HL-60/S4 treated with retinoic acid at 250 ng/mL for 4 days and 3 days (cell line): Measurements from ENCODE around the gene PAK1IP1.

ENCODE experiments used
- in situ Hi-C: fragments of 300-500 bp; cut with MboI; formaldehyde crosslinking; loops from 2 replicates; pipeline ENCODE4 v1.7.0; 2022; ENCODE audit warnings: low sequenced_read_pairs

Gene PAK1IP1

DNA sequence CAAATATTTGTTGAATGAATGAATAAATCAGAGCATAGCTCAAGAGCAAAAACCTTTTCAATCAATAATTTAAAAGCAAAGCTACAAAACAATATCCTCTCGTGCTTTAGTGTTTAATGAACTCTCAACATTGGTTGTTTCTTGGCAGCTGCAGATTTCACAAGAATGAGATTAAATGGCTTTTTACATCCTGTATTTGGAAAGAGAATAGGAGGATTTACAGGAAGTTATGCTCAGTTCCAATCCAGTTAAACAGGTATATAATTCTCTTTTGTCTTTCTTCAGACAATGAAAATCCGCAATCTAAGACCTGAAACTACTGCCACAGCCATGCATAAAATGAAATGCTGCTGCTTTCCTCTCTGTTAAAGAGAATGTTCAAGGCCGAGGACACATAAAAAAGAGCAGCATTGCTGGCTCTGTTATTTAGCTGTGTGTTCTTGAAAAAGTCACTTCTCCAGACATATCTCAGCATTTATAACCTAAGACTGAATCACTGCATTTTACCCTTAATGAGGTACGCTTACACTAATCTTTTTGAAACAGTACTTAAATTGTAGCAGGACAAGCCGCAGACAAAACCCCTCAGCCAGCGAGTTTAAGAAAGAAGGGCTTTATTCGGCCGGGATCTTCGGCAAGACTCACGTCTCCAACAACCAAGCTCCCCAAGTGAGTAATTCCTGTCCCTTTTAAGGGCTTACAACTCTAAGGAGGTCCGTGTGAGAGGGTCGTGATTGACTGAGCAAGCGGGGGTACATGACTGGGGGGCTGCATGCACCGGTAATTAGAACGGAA is 3.9 kb upstream of the PAK1IP1 start:
- in situ Hi-C loops = no loop called here

DNA sequence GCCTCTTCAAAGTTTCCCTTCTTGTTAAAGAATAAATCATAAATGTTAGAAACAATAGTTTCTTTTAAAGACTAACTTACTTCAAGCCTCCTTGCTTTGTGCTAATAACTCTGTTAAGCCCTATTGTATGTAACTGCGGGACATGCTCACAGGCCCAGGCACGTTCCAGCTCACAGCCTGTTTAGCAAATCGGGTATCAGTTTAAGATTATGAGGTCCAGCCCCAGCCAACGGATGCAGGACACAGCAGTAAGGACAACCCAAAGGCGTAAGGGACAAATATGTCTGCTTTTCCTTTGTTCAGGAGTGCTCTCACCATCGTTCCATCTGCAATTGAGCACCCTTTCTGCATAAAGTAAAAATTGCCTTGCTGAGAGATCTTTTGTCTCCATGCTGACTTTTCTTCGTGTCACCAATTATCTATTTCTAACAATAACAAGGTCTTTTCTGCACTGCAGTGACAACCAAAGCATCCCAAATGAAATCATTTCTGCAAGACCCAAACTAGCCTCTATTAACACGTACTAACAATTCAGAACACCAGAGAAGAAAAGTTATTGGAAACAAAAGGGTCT is 1.7 kb upstream of the PAK1IP1 start:
- in situ Hi-C loops = no loop called here

DNA sequence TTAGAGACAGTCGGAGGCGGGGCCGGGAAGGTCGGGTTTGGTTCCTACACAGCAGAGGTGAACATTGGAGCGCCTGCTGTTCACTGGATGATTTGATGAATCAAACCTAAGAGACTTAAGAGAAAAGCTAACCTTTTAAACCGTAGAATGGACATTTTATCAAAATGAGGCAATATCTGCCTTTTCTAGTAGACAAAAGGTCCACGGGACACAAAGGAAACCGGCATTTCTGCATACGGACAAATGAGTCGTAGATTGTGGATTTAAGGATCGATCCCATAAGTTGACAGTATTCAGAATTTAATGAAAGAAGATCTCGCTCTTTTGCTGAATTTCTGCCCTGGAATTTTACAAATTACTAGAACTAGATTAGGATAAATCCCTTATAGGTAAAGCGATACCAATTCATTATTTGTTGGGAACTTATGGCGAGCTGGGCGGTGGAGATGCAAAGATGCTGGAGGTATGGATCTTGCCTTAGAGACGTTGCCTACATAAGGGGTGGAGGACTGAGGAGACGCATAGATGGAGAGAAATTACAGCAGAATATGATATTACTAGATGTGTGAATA is 400 bp downstream of the PAK1IP1 start:
- in situ Hi-C loops = no loop called here

DNA sequence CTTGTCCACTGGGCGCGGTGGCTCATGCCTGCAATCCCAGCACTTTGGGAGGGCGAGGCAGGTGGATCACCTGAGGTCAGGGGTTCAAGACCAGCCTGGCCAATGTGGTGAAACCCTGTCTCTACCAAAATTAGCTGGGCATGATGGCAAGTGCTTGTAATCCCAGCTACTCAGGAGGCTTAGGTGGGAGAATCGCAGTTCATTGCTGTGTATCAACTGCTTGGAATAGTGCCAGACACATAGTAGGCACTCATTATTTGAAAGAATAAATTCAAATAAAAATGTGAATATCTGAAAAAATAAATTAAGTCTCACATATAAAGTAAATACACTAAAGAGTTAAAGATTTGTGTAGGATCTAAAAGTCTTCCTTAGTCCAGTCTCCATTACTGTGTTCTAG is 1.9 kb downstream of the PAK1IP1 start:
- in situ Hi-C loops = no loop called here

DNA sequence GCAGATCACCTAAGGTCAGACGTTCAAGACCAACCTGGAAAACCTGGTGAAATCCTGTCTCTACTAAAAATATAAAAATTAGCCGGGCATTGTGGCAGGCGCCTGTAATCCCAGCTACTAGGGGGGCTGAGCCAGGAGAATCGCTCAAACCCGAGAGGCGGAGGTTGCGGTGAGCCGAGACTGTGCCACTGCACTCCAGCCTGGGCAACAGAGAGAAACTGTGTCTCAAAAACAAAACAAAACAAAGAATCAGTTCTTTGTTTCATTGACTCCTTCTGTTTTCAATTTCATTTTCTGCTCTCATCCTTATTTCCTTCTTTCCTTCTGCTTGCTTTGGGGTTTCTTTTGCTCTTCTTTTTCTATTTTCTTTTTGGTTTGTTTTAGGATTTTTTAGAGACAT is 19.2 kb downstream of the PAK1IP1 start:
- in situ Hi-C loops = no loop called here

DNA sequence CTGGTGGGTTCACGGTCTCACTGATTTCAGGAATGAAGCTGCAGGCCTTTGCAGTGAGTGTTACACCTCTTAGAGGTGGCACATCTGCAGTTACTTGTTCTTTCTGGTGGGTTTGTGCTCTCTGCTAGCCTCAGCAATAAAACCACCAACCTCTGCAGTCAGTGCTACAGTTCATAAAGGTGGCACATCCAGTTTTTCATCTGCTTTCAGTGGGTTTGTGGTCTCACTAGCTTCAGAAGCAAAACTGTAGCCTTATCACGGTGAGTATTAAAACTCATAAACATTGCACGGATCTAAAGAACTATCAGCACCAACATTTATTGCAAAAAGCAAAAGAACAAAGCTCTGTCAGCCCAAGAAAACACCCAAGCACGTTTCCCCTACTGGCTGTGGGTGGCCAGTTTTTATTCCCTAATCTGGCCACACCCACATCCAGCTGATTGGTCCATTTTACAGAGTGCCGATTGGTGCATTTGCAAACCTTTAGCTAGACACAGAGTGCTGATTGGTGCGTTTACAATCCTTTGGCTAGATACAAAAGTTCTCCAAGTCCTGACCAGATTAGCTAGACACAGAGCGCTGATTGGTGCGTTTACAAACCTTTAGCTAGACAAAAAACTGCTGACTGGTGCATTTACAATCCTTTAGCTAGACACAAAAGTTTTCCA is 24.7 kb downstream of the PAK1IP1 start:
- in situ Hi-C loops = no loop called here

- in situ Hi-C loops = loop anchor here (5.0 kb wide), 1 partner anchor 42 kb away; no protein-coding TSS in a partner anchor
Observed at GRCh38 chr6:10719964-10720264, 25.1 kb downstream of the PAK1IP1 start.

DNA sequence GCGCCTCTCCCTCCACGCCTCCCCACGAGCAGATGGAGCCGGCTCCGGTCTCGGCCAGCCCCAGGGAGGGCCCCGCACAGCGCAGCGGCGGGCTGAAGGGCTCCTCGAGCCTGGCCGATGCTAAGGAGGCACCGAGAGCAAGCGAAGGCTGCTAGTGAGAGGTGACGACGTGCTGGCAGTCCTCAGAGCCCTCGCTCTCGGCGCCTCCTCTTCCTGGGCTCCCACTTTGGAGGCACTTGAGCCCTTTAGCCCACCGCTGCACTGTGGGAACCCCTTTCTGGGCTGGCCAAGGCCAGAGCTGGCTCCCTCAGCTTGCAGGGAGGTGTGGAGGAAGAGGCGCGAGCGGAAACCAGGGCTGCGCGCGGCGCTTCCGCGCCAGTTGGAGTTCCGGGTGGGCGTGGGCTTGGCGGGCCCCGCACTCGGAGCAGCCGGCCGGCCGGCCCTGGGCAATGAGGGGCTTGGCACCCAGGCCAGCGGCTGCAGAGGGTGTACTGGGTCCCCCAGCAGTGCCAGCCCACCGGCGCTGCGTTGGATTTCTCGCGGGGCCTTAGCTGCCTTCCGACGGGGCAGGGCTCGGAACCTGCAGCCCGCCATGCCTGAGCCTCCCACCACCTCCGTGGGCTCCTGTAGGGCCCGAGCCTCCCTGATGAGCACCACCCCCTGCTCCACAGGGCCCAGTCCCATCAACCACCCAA is 25.6 kb downstream of the PAK1IP1 start:
- in situ Hi-C loops = loop anchor here (5.0 kb wide), 1 partner anchor 42 kb away; no protein-coding TSS in a partner anchor

DNA sequence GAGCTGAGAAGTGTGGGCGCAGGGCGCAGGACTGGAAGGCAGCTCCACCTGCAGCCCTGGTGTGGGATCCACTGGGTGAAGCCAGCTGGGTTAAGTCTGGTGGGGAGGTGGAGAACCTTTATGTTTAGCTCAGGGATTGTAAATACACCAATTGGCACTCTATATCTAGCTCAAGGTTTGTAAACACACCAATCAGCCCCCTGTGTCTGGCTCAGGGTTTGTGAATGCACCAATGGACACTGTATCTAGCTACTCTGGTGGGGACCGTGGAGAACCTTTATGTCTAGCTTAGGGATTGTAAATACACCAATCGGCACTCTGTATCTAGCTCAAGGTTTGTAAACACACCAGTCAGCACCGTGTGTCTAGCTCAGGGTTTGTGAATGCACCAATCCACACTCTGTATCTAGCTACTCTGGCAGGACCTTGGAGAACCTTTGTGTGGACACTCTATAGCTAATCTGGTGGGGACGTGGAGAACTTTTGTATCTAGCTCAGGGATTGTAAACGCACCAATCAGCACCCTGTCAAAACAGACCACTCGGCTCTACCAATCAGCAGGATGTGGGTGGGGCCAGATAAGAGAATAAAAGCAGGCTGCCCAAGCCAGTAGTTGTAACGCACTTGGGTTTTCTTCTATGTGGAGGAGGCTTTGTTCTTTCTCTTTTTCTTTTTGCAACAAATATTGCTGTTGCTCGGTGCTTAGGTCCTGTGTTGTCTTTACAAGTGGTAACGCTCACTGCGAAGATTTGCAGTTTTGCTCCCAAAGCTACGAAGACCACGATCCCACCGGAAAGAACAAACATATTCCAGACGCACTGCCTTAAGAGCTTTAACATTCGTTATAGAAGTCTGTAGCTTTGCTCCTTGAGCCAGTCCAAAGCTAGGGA is 26.4 kb downstream of the PAK1IP1 start:
- in situ Hi-C loops = loop anchor here (5.0 kb wide), 1 partner anchor 41 kb away; no protein-coding TSS in a partner anchor

DNA sequence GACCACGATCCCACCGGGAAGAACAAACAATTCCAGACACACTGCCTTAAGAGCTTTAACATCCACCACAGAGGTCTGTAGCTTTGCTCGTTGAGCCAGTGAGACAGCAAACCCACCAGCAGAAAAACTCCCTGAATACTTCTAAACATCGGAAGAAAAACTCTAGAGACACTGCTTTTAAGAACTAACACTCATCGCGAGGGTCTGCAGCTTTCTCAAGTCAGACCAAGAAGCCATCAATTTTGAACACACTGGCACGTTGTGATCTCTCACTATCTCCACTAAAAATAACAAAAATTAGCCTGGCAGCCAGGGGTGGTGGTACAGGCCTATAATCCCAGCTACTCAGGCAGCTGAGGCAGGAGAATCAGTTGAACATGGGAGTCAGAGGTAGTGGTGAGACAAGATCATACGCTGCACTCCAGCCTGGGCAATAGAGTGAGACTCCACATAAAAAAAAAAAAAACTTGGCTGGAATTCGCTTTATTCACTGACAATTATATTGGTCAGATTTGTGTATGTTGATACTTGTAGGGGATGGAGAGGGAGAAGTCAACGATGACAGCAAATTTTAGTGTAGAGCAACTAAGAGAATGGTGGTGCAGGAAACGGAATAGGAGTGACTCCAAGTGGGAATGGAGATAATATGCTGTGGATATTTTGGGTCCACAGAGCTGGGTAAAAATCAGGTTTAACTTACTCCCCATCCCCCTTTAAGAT is 27.2 kb downstream of the PAK1IP1 start:
- in situ Hi-C loops = loop anchor here (5.0 kb wide), 1 partner anchor 40 kb away; no protein-coding TSS in a partner anchor

DNA sequence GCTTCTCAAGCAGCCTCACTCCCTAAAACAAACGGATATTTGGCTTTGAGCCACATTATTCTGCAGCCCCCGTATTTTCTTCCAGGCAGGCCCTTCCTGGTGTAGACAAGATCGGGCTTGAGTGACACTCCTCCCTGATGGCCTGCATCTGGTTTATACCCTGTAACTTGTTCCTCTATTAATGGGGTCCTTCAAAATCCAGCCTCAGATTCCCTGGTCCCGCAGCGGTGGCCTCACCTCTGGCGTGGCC is 27.7 kb downstream of the PAK1IP1 start:
- in situ Hi-C loops = loop anchor here (5.0 kb wide), 1 partner anchor 40 kb away; no protein-coding TSS in a partner anchor

- in situ Hi-C loops = loop anchor here (5.0 kb wide), 1 partner anchor 39 kb away; no protein-coding TSS in a partner anchor
Observed at GRCh38 chr6:10722820-10723566, 28.2 kb downstream of the PAK1IP1 start, which contains the start of gene TMEM14C. Gene TMEM14C, plus strand, starts transcription at chr6:10723070. Its CDS starts 1,544 bp downstream, at chr6:10724614.

DNA sequence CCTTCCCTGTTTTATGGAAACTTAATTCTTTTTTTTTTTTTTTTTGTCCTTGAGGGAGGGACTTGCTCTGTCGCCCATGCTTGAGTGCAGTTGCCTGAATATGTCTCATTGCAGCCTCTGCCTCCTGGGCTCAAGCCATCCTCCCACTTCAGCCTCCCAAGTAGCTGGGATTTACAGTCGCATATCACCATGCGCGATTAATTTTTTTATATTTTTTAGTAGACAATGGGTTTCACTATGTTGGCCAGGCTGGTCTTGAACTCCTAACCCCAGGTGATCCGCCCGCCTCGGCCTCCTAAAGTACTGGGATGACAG is 28.8 kb downstream of the PAK1IP1 start:
- in situ Hi-C loops = loop anchor here (5.0 kb wide), 1 partner anchor 39 kb away; no protein-coding TSS in a partner anchor

DNA sequence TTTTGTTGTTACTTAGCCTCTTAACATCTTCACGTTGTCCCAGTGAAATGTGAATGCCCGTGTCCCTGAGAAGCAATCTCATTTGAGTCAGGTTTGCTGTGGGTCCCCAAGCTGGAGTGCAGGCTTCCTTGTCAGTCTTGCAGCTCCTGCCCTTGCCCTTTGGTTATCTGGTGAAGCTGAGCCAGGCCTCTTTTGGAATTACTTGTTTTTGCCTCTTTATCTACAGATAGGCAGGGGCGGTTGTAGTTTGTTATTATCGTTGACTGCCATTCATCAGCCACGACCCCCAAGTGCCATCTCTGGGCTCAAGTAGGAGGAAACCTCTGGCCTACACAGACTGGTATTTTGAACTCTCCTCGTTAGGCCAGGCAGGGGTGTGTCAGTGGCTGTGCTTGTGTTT is 30.3 kb downstream of the PAK1IP1 start:
- in situ Hi-C loops = no loop called here

- in situ Hi-C loops = no loop called here
Observed at GRCh38 chr6:10725716-10726115, 30.9 kb downstream of the PAK1IP1 start.

DNA sequence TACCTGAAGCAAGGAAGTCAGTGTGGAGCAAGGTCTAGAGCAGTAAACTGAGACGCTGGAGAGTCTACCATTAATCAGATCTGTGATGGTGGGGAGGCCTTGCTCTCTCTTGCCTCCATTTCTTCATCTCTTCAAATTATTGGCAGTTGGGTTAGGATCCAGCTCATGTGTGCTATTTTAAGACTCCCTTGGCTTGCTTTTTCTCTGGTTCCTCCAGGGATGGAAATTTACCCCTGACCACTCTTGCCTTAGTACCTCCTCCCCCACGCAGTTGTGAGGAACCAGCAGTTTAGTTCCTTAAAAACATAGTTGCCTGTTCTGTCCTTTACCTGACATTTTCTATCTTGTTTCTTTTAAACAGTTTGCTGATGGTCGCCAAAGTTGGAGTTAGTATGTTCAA is 35.5 kb downstream of the PAK1IP1 start:
- in situ Hi-C loops = no loop called here

DNA sequence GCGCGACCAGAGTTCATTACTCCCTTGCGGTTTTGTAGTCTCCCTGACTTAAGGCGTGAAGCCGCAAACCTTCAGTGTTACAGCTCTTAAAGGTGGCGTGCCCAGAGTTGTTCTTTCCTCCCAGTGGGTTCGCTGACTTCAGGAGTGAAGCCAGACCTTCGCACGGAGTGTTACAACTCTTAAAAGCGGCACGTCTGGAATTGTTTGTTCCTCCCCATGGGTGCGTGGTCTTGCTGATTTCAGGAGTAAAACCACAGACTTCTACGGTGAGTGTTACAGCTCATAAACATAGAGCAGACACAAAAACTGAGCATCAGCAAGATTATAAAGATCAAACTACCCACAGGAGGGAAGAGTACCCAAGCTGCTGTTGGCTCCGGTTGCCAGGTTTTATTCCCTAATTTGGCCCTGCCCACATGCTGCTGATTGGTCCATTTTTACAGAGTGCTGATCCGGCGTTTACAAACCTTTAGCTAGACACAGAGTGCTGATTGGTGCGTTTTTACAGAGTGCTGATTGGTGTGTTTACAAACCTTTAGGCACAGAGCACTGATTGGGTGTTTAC is 38.5 kb downstream of the PAK1IP1 start:
- in situ Hi-C loops = no loop called here

GRCh38 chr6:10733863-10734262 is 39.1 kb downstream of the PAK1IP1 start:
- in situ Hi-C loops = no loop called here

DNA sequence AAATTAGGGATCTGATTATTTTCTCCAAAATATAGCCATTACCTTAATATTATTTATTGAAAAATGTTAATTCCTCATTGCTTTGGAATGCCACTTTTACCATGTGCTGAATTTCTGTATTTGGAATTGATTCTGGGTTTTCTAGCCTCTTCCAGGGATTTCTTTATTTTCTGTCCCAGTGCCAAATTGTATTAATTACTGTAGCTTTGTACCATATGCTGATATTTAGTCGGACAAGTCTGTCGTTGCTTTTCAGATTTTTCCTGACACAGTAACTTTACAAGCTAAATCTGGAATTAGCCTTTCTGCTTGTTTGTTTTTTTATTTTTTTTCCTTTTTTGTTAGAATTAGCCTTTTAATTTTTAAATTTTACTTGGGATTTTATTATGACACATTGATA is 42.0 kb downstream of the PAK1IP1 start:
- in situ Hi-C loops = no loop called here
